Activated naive CD8-positive, alpha-beta T cell treated with anti-CD3 and anti-CD28 coated beads for 36 hours (primary cell): ENCODE results near the gene VRK3. TPM values are rescaled to one million over a fixed set of nuclear protein-coding genes. Genes with fewer than 3 reads are reported as not detected.

ENCODE experiments used
- DNase-seq: peaks from one replicate; pipeline ENCODE4 v3.0.0; 2021
- H3K27ac Mint-ChIP-seq: one replicate; pipeline ENCODE4 v1.8.0; 2022; ENCODE audit warnings: mild to moderate bottlenecking, moderate library complexity, mixed read lengths
- H3K27me3 Mint-ChIP-seq: one replicate; pipeline ENCODE4 v1.8.0; 2022; ENCODE audit warnings: mild to moderate bottlenecking, mixed read lengths
- H3K36me3 Mint-ChIP-seq: one replicate; pipeline ENCODE4 v1.8.0; 2021; ENCODE audit warnings: mild to moderate bottlenecking, mixed read lengths
- H3K4me1 Mint-ChIP-seq: one replicate; pipeline ENCODE4 v1.8.0; 2021; ENCODE audit warnings: mixed read lengths
- H3K4me3 Mint-ChIP-seq: one replicate; pipeline ENCODE4 v1.8.0; 2022; ENCODE audit warnings: mild to moderate bottlenecking, moderate library complexity, mixed read lengths
- H3K9me3 Mint-ChIP-seq: one replicate; pipeline ENCODE4 v1.8.0; 2022; ENCODE audit warnings: mixed read lengths
- total RNA-seq, 2 experiments: library from RNA; stranded (reverse); gene quantifications; one replicate each; pipeline ENCODE4 v1.2.3, GENCODE V29; 2021

Gene VRK3
- total RNA-seq, 2 experiments from 2014 or later, result 43.1 to 48.8 TPM

DNA sequence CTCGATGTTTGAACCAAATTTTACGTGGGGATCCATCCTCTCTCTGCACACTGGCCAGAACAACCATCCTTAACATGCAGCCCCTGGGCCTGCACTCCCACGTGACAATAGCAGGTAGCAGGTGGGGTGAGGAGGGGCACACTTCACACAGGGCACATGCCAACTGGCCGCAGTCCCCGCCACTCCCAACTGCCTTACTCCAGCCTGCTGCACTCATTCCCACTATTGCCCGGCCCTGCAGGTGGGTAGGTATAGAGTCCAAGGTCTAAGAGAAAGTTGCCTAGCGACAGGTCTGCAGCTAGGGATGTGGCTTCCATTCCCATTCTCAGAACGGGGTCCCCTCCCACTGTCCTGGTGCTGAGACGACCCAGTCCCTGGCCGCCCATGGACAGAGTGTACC lies 18.0 kb downstream of the VRK3 start:
- H3K27ac Mint-ChIP-seq, result no peak overlapping the region
- H3K36me3 Mint-ChIP-seq, result peaks cover 22% of the 10 kb centered on the region
- peaks cover 20% of the 10 kb centered on the region for H3K4me1 Mint-ChIP-seq
- H3K4me3 Mint-ChIP-seq, result no peak overlapping the region
- DNase-seq, result no peak
- no peaks in the 10 kb centered on the region for H3K27me3 Mint-ChIP-seq
- H3K9me3 Mint-ChIP-seq, result no peaks in the 10 kb centered on the region

DNA sequence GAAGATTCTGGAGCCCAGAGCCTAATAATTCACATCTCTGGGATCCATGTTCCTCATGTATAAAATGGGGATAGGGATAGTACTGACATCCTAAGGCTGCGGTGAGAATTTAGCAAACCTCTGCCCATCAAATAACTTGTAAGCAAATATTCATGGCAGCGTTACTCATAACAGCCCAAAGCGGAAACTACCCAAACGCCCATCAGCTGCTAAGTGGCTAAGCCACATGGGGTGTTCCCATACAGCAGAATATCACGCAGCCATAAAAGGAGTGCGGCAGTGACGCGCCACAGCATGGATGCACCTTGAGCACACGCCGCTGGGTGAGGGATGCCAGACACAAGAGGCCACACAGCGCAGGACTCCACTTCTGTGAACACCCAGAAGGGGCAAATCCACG lies 19.7 kb downstream of the VRK3 start:
- no peak overlapping the region for H3K27ac Mint-ChIP-seq
- no peak overlapping the region for H3K4me3 Mint-ChIP-seq
- no peaks in the 10 kb centered on the region for H3K27me3 Mint-ChIP-seq
- H3K4me1 Mint-ChIP-seq, result peaks cover 22% of the 10 kb centered on the region
- no peaks in the 10 kb centered on the region for H3K9me3 Mint-ChIP-seq
- DNase-seq, result no peak
- H3K36me3 Mint-ChIP-seq, result peaks cover 20% of the 10 kb centered on the region

DNA sequence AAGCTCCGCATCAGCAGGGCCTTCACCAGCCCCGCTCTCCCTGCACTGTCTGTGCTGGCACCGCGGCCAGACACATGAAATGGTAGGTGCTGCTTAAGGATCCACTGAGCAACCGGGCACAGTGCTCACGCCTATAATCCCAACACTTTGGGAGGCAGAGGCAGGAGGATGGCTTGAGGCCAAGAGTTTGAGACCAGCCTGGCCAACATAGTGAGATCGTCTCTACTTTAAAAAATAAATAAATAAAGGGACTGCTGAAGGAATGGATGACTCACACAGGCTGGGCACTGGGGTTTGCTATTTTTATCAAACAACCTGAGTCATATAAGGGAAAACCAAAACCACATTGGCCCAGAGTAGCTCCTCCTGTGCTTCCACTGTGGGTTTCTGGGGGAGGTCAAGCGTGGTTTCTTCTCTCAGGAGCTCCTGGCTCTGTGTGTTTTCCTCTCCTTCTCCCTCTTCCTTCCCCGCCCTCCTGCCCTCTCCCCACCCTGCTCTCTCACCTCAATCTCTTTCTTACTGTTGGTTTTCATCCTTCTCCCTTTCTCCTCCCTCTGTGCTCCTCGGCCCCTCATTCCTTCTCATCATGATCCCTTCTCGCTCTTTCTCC lies 21.3 kb downstream of the VRK3 start:
- DNase-seq, result peak; percentile 55
- Mint-ChIP-seq H3K36me3 (peaks cover 20% of the 10 kb centered on the region), H3K27me3 (no peaks in the 10 kb centered on the region), H3K27ac (peak overlapping the region; percentile 42), H3K4me3 (peak overlapping the region; percentile 45), H3K4me1 (peaks cover 22% of the 10 kb centered on the region), H3K9me3 (no peaks in the 10 kb centered on the region)

DNA sequence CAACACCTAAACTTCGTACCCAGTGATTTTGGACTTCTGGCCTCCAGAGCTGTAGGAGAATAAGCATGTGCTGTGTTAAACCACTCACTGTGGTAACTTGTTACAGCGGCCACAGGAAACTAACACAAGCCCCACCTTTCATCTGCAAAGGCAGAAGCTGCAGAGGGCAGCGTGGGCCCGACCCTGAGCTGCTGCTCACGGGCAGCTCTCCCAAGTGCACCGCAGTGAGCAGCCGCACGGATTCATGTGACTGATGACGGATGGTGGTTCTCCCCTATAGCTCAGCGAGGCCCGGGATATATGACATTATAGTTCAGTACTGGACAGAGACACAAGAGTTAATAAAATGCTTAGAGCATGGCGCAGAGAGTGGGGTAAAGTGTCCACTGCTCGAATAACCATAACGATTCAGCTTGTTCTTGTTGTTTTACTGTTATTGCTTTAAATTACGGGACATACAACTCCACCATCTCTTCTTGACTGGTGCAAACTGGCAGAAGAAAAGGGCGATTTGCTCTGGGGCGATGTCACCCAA lies 21.9 kb downstream of the VRK3 start:
- Mint-ChIP-seq H3K9me3 (no peaks in the 10 kb centered on the region), H3K36me3 (peaks cover 20% of the 10 kb centered on the region), H3K4me1 (peaks cover 22% of the 10 kb centered on the region), H3K27me3 (no peaks in the 10 kb centered on the region), H3K4me3 (no peak overlapping the region), H3K27ac (no peak overlapping the region)
- DNase-seq, result no peak

DNA sequence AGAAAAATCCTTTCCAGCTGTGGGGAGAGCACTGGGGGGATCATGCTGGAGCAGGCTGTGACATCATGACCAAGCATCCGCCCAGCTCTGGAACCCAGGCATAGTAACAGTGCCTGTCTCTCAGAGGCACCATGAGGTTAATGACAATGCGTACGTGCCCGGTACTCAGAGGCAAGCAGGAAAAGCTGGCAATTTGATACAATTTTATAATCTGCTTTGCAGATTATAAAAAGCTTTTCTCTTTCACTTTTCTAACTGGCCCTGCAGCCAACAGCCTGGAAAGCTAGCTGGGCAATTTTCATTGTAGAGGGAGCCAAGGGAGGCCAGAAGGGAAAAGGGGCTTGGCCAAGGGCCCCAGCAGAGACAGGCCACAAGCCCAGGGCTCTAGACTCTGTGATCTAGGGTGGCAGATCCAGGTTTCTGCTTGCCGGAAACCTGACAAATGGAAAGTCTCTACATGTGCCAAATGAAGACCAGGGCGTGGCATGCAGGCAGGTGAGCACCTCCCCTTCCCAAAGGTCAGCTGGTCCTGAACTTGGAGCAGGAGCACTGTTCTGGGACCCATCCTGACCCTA lies 22.7 kb downstream of the VRK3 start:
- Mint-ChIP-seq H3K27me3 (no peaks in the 10 kb centered on the region), H3K36me3 (peaks cover 17% of the 10 kb centered on the region), H3K27ac (no peak overlapping the region), H3K4me1 (peaks cover 24% of the 10 kb centered on the region), H3K9me3 (no peaks in the 10 kb centered on the region), H3K4me3 (no peak overlapping the region)
- no peak for DNase-seq

DNA sequence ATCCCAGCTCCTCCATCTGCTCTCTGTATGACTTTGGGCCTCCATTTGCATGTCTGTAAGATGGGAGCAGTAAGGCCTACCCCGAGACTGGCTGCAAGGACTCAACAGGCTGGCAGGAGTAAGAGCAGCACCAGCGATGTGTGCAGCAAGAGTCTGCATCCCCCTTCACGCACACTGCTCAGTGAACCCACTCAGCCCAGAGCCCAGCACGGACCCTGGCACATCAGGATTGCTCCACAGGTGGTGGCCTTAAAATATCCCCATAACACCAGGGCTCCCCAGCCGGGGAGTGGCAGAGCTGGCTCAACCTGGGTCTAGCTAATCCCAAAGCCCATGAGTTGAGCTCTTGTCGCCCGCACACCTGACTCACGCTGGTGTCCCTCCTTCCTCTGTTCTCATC lies 23.4 kb downstream of the VRK3 start:
- peaks cover 24% of the 10 kb centered on the region for H3K4me1 Mint-ChIP-seq
- no peak overlapping the region for H3K27ac Mint-ChIP-seq
- peaks cover 13% of the 10 kb centered on the region for H3K36me3 Mint-ChIP-seq
- no peak overlapping the region for H3K4me3 Mint-ChIP-seq
- H3K27me3 Mint-ChIP-seq, result no peaks in the 10 kb centered on the region
- no peak for DNase-seq
- H3K9me3 Mint-ChIP-seq, result no peaks in the 10 kb centered on the region

DNA sequence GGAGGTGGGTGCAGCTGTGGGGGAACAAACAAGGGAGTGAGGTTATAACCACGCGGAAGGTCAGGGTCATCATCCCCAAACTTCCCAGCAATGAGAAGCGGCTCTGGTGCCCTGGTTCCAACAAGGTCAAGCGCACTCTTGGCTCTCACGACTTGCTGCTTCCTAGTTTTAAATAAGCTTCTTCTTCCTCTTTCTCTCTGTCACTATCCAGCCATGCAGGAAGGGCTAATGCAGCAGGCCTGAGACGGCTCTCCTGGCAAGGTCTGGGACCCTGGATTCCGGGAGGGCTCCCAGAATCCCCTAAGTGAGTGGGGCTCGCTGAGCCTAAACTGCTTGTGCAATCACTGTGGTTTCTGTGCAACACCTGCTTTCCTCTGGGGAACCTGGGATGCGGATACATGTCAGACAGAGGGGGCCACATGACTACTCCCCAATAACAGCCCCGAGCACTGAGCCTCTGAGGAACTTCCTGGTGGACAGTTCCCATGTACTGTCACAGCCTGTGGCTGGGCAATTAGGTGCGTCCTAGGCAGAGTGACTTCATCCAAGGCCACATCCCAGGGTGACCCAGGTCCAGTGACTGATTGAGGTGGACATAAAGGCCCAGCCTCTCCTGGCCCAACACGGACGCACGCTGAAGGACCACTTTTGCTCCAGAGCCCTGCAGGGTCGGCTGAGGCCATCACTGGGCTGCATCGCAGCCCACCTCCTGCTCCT lies 24.2 kb downstream of the VRK3 start:
- Mint-ChIP-seq H3K27ac (no peak overlapping the region), H3K4me3 (no peak overlapping the region), H3K9me3 (no peaks in the 10 kb centered on the region), H3K4me1 (peaks cover 24% of the 10 kb centered on the region), H3K27me3 (no peaks in the 10 kb centered on the region), H3K36me3 (peaks cover 12% of the 10 kb centered on the region)
- DNase-seq, result no peak

DNA sequence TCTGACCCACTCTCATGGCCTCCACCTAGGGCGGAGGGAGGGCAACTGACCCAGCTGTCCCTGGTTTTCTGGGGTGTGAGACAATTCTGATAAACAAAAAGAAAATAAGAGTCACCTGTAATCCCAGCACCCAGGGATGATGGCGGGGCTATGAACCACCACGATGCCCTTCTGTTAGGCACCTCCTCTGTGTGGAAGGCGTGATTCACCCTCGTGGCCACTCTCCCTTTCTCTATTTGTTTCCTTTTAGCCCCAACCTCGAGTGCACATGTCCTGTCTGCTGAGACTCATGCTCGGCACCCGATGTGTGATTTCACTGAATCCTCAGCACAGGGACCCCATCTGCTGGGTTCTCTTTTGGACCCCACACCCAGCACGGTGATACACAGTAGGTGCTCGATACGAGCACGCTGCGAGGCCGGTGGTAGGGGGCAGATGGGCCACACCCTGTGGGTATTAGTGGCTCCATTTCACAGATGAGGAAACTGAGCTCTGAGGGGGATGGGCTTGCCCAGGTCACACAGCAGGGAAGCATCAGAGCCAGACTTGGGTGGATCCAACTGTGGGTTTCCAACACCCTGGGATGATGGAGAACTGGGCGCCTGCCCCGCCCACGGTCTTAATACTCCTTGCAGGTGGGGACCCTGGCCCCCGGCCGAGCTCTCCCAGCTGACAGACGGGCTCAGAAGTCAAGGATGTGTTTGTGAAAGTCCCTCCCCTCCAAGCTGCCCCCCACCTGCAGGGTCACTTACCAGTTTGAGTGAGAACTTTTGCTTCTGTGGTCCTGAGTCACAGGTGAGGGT lies 24.9 kb downstream of the VRK3 start:
- peak; percentile 17 for DNase-seq
- Mint-ChIP-seq H3K4me3 (no peak overlapping the region), H3K9me3 (no peaks in the 10 kb centered on the region)

DNA sequence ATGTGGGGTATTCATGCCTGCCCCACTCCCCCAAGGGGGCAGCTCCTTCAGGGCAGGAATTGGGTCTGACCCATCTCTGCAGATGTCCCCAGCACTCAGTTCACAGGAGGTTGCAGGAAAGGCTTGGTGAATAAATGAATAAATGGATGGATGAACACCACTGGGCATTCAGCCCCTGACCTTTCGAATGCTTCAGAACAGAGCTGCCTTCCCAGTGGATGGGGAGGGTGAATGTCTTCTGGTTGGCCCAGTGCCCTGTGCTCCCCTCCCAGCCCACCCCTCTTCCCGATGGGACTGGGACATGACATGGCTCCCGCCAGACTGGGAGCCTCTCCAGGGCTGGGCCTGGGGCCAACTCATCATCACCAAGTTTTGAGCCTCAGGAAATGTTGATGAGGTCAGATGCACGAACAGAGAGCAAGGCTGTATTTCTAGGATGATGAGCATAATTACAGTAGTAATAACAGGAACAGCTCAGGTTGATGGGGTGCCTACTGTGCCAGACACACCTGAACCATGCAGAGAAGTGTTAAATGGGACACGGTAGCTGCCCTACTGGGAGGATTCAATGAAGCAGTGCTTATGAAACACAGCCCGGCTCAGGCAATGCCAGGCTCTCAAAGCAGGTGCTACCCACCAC lies 25.7 kb downstream of the VRK3 start:
- no peak overlapping the region for H3K27ac Mint-ChIP-seq
- H3K4me3 Mint-ChIP-seq, result no peak overlapping the region
- H3K36me3 Mint-ChIP-seq, result peaks cover 10% of the 10 kb centered on the region

More for the DNA sequence above, 24.9 kb downstream of the VRK3 start:
- Mint-ChIP-seq H3K36me3 (peaks cover 11% of the 10 kb centered on the region), H3K27ac (no peak overlapping the region), H3K4me1 (peaks cover 22% of the 10 kb centered on the region), H3K27me3 (no peaks in the 10 kb centered on the region)

DNA sequence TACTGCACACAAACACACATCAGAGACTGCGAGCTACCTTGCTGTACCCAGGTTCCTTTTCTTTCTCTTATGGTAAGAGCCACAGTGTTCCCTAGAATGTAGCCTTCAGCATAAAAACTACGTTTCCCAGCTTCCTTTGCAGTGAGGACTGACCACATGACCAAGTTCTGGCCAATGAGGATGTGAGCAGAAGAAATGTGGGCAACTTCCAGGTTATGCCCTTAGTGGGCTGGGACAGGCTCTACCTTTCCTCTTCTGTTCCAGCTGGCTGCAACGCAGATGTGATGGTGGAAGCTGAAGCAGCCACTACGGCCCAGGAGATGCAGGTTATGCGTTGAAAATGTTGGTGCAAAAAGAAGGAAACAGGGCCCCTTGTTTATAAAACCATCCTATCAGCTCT lies 27.5 kb downstream of the VRK3 start:
- Mint-ChIP-seq H3K4me1 (peaks cover 3% of the 10 kb centered on the region), H3K4me3 (no peak overlapping the region), H3K36me3 (peaks cover 3% of the 10 kb centered on the region), H3K9me3 (no peaks in the 10 kb centered on the region), H3K27me3 (no peaks in the 10 kb centered on the region), H3K27ac (no peak overlapping the region)
- DNase-seq, result no peak

More for the DNA sequence above, 25.7 kb downstream of the VRK3 start:
- H3K9me3 Mint-ChIP-seq, result no peaks in the 10 kb centered on the region
- H3K4me1 Mint-ChIP-seq, result peaks cover 16% of the 10 kb centered on the region
- no peaks in the 10 kb centered on the region for H3K27me3 Mint-ChIP-seq
- DNase-seq, result no peak

DNA sequence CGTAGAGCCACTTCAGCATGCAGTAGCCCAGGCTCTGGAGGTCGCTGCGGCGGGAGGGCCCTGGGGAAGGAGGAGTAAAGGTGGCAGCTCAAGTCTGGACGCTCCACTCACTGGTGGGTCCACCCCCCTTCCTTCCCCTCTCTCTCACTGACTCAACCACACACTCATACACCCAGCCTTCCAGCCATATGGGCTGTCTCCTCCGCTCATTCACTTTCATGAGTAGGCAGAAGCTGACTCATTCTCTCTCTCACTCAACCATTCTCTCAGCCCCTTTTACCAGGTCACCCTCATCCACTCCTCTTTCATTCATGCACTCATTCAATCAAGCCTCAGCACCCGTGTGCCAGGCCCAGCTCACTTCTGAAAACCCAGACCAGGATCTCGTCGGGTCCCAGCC lies 36.7 kb downstream of the VRK3 start:
- peaks cover 19% of the 10 kb centered on the region for H3K36me3 Mint-ChIP-seq

DNA sequence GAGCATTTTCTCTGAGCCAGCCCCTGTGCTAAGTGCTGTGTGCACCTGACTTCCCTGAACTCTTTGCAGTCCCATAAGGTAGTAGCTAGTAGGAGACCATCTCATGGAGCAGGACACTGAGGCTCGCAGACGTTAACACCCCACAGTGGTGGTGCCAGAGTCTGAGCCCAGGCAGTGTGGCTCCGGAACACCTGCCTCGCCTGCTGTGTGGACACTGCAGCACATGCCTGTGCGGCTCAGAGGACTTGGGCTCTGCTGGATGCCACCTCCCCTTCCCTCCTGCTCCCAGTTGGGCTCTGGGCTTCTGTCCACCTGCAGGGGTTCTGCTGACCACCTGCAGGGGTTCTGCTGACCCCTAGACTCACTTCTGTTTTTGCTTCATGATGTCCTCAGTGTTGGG lies 37.2 kb downstream of the VRK3 start:
- Mint-ChIP-seq H3K4me1 (peaks cover 3% of the 10 kb centered on the region), H3K36me3 (peaks cover 19% of the 10 kb centered on the region), H3K27ac (no peak overlapping the region), H3K9me3 (no peaks in the 10 kb centered on the region), H3K4me3 (no peak overlapping the region), H3K27me3 (no peaks in the 10 kb centered on the region)
- no peak for DNase-seq

More for the DNA sequence above, 36.7 kb downstream of the VRK3 start:
- H3K4me3 Mint-ChIP-seq, result no peak overlapping the region
- H3K27me3 Mint-ChIP-seq, result no peaks in the 10 kb centered on the region
- DNase-seq, result no peak
- no peak overlapping the region for H3K27ac Mint-ChIP-seq
- H3K4me1 Mint-ChIP-seq, result peaks cover 3% of the 10 kb centered on the region
- no peaks in the 10 kb centered on the region for H3K9me3 Mint-ChIP-seq

DNA sequence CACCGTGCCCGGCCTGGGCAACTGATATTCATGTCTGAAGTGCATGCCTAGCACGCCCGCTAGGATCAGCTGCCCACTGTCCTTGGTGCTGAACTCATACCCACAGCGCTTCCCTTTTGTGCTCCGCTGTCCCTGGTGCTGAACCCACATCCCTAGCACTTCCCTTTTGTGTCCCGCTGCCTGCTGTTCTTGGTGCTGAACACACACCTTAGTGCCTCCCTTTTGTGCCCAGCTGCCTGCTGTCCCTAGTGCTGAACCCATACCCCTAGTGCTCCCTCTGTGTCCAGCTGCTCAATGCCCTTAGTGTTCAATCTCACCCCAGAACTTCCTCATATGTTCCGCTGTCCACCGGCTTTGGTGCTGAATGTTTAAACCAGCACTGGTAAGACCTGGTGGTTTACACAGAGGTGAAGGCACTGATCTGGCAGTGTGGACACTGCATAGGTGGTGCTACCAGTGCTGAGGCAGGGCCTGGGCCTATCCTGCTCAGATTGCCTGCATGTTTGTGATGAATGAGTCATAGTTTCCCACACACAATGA lies 37.9 kb downstream of the VRK3 start:
- H3K27me3 Mint-ChIP-seq, result no peaks in the 10 kb centered on the region
- no peaks in the 10 kb centered on the region for H3K9me3 Mint-ChIP-seq
- H3K27ac Mint-ChIP-seq, result no peak overlapping the region
- peaks cover 19% of the 10 kb centered on the region for H3K36me3 Mint-ChIP-seq
- DNase-seq, result peak; percentile 80
- H3K4me3 Mint-ChIP-seq, result no peak overlapping the region
- H3K4me1 Mint-ChIP-seq, result peaks cover 3% of the 10 kb centered on the region

DNA sequence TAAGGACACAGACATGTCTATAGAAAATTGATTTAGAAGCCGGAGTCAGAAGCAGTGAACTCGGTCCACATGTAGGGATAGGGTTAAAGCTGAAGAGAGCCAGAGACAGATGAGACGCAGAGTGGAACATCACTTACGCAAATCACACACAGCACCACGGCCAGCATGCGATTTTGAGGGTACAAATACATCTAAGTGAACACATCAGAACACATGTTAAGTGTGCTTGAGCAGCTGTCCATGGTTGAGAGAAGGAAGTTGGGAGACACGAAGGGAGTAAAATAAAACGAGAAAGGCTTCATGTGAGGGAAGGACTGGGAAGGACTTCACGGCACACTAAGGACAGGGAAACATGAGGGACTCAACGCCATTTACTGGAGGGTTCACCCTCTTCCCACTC lies 38.8 kb downstream of the VRK3 start:
- Mint-ChIP-seq H3K4me1 (peaks cover 3% of the 10 kb centered on the region), H3K27me3 (no peaks in the 10 kb centered on the region), H3K27ac (no peak overlapping the region), H3K9me3 (no peaks in the 10 kb centered on the region), H3K4me3 (no peak overlapping the region), H3K36me3 (peaks cover 19% of the 10 kb centered on the region)
- DNase-seq, result no peak
